Measurements from ENCODE around the gene DNAJC17.

The DNAJC17 gene

GRCh38 chr15:40807028-40807887 lies at the start of gene DNAJC17, which contains the start of gene ZFYVE19:
Gene DNAJC17 (minus strand): TSS chr15:40807473. CDS start chr15:40807446, 27 bp downstream.
Gene ZFYVE19 (plus strand): TSS chr15:40807089. CDS start chr15:40807590, 501 bp downstream.
- DNase-seq, result peak; percentile 78

- DNase-seq, result no peak
Measured at GRCh38 chr15:40856746-40857145, 49.5 kb upstream of the DNAJC17 start.

DNA sequence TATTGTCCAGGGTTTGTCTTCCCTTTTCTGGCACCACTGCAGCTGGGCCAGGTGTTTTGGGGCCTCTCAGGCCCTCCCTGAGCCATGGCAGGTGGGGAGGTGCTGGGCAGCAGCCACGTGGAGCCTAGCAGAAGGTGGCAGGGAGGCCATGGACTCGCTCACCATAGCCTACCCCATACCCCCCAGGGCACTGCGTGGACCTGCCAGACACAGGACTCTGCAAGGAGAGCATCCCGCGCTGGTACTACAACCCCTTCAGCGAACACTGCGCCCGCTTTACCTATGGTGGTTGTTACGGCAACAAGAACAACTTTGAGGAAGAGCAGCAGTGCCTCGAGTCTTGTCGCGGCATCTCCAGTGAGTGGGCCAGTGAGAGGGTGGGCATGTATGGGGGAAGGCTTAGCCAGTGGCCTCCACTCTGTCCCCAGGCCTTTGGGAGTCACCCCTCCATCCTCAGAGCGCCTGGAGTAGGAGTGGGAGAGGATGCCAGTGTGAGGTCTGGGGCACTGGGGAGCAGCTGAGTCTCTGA lies 48.5 kb upstream of the DNAJC17 start:
- no peak for DNase-seq

GRCh38 chr15:40854161-40854560 lies 46.9 kb upstream of the DNAJC17 start:
- DNase-seq, result no peak

- no peak for DNase-seq
Measured at GRCh38 chr15:40853241-40853890, 46.1 kb upstream of the DNAJC17 start.

- DNase-seq, result no peak
Measured at GRCh38 chr15:40852529-40852928, 45.3 kb upstream of the DNAJC17 start.

DNA sequence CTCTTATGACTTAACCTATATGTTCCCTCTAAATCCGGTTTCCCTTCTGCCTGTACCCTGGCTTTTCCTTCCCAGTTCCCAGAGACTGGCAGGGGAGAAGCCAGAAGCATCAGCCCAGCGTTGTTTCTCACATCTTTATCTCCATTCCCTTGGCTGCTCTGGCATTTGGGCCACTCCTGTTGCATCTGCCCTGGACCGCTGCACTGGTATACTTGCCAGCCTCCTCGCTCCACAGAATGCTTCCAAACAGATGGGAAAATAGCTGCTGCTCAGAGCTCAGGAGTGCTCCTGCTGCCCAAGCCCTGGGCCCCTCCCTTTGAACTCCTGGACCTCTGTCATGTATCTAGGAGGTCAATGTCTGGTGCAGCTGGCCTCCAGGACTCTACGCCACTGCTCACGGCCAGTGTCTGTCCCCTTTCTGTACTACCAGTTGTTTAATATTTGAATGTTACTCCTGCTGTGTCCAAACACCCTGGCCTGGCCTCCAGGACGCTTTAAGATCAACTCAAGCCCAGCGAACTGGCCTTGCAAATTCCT lies 43.4 kb upstream of the DNAJC17 start:
- no peak for DNase-seq

- DNase-seq, result peak; percentile 11
Measured at GRCh38 chr15:40847223-40847961, 40.1 kb upstream of the DNAJC17 start.

- DNase-seq, result no peak
Measured at GRCh38 chr15:40846841-40847222, 39.6 kb upstream of the DNAJC17 start.

DNA sequence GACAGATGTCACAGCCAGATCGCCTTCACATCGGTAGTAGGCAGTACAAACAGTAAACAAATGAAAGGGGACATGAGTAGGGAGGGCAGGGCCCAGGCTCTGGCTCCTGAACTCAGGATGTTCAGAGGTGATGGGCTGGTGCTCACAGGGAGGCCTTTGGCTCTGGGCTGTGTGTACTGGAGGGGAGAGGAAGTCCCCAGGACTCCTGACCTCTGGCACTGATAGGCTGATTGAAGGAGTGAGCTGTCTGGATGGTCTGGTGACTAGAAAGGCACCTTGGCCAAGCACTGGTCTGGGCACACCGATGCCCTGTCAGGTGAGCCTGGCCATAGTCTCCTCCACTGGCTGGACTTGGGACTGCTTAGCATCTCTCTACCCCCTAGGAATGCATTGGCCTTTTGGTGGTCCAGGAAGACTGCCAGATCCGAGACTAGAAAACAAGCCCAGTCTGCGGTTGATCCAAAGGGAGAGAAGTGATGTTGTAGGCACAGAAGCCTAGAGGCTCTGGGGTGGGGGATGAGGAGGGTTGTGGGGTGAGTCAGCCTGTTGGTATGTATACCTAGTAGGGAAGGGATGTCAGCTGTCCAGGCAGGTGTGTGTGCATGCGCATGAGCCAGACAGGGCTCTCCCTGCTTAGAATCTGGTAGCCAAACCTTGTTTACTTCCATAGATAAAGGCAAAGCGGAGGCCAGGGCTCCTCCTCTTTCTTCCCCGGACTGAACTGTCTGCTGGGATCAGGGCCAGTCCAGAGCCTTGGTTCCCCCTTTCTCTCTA lies 38.4 kb upstream of the DNAJC17 start:
- no peak for DNase-seq

- no peak for DNase-seq
Measured at GRCh38 chr15:40845036-40845435, 37.8 kb upstream of the DNAJC17 start.

DNA sequence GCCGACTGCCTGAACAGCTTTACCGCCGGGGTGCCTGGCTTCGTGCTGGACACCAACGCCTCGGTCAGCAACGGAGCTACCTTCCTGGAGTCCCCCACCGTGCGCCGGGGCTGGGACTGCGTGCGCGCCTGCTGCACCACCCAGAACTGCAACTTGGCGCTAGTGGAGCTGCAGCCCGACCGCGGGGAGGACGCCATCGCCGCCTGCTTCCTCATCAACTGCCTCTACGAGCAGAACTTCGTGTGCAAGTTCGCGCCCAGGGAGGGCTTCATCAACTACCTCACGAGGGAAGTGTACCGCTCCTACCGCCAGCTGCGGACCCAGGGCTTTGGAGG lies 37.4 kb upstream of the DNAJC17 start:
- DNase-seq, result no peak

DNA sequence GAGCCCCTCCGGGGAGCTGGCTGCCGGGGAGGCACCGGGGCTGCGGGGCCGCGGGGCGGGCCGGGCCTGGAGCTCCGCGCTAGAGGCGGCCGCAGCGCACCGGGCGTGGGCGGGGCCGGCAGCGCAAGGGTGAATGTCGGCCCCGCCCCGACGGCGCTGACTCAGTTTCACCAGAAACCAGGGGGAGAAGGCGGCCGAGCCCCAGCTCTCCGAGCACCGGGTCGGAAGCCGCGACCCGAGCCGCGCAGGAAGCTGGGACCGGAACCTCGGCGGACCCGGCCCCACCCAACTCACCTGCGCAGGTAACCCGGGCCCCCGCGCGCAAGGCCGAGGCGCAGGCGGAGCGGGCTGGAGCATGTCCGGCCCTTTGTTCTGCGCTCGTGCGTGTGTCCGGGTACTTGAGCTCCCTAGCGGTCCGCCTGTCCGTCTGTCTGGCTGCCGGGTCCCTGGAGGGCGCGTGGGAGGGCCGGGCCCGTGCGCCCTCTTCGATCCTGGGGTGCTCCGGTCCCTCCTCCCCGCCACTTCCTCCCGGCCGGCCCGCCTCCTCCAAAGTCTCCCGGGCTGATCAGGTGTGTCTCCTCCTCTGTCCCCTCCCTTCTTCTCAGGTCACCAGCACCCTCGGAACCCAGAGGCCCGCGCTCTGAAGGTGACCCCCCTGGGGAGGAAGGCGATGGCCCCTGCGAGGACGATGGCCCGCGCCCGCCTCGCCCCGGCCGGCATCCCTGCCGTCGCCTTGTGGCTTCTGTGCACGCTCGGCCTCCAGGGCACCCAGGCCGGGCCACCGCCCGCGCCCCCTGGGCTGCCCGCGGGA lies 36.8 kb upstream of the DNAJC17 start, which contains the start of gene SPINT1:
Gene SPINT1 (plus strand): TSS at position 164 of the 811 bp plus-strand sequence. CDS start 507 bp downstream, at position 671.
- DNase-seq, result no peak

GRCh38 chr15:40843261-40843884 lies 36.1 kb upstream of the DNAJC17 start:
- no peak for DNase-seq

DNA sequence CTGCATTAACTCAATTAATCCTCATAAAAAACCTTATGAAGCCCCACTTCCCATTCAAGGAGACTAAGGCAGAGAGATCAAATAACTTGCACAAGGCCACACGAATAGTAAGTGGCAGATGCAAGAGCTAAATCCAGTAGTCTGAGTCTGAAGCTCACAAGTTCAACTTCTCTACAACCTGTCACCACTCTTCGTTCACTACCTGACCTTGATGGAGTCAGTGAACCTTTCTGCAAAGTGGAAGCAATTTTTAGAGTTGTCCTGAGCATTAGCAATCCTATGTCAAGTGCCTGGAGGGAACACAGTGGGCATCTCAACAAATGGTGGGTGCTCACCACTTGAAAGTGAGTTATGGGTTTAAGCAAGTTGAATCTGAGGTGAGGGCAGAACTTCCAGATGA lies 34.5 kb upstream of the DNAJC17 start:
- DNase-seq, result no peak

DNA sequence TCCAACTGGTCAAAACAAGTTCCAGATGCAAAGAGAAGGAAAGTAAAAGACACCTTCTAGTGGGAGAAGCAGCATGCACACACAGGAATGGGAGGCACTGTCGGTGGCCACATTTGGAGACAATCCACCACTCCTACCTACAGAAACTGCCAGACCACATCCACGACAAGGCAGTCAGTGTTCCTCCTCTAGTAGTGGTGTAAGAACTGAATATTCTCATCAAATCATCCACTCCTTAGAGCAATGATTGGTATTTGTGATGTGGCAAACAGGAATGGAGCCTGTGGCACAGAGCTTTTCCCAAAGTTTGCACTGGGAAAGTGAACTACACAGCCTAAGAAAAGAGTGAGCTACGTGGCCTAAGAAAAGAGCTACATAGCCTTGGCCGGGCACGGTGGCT lies 31.5 kb upstream of the DNAJC17 start:
- DNase-seq, result no peak

DNA sequence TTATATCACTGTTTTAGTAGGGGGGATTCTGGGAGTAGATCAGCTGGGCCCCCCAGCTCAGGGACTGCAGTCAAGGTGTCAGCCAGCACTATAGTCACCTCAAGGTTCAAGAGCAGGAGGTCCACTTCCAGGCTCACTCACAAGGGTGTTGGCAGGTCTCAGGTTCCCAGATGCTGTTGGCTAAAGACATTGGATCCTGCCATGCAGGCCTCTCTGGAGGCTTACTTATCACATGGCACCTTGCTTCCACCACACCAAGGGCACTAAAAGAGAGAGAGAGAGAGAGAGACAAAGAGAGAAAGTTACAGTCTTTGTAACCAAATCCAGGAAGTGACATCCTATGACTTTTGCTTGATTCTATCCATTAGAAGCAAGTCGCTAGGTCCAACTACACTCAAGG lies 28.7 kb upstream of the DNAJC17 start:
- no peak for DNase-seq

- no peak for DNase-seq
Measured at GRCh38 chr15:40832903-40833302, 25.6 kb upstream of the DNAJC17 start.

DNA sequence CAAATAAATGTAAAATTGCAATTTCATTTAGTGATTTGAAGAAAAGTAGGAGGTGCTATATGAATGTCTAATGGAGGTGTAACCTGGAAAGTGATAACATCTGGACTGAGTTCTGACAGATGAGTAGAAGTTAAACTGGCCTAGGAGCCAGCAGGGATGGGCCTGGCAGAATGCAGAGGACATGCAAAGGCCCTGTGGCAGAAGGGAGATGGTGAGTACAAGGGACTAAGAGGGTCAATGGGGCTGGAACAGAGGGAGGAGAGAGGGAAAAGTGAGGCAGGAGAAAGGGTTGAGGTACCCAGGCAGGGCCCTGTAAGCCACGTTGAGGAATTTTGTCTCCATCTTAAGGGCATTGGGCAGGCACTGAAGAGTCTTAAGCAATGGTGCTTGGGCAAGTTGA lies 24.6 kb upstream of the DNAJC17 start:
- DNase-seq, result no peak

DNA sequence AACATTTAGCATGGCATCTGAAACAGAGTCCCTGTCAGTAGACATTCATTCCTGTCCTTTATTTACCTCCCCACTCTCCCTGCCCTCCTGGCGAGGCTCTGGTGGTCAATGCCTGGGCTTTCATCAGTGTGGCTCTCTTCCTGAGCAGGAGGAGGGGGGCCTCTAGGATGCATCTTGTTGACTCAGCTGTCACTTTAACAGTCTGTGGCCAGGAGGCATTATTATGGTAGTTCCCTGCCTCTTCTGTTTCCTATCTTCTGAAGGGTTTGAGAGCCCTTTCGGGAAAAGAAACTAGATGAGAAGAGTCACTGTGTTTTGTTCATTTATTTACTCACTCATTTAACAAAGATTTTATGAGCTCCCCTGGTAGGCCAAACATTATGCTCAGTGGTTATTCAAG lies 23.6 kb upstream of the DNAJC17 start:
- peak; percentile 31 for DNase-seq

GRCh38 chr15:40829115-40829514 lies 21.8 kb upstream of the DNAJC17 start:
- DNase-seq, result no peak

All from NCI-H2107 (cell line).